Bronchial epithelial cell (primary cell): Measurements from ENCODE around the gene TTC39A. TPM values are rescaled to one million over a fixed set of nuclear protein-coding genes. Genes with fewer than 3 reads are reported as not detected.

Source experiments
- DNase-seq: peaks from one replicate; pipeline ENCODE4 v3.0.0-alpha.2; 2010; ENCODE audit warnings: low read depth
- FAIRE-seq: peaks from 2 replicates; lab custom pipeline; 2011; peaks lifted over from hg19 to GRCh38; lab: Jason Lieb, UNC
- H3K27me3 ChIP-seq: 2 replicates; pipeline ENCODE4 v1.5.1; 2011; ENCODE audit warnings: low read length; ENCODE audit not compliant: control insufficient read depth, insufficient read depth
- H3K36me3 ChIP-seq: 2 replicates; pipeline ENCODE4 v1.5.1; 2011; ENCODE audit warnings: low read length; ENCODE audit not compliant: control insufficient read depth, insufficient read depth
- H3K4me3 ChIP-seq: 2 replicates; pipeline ENCODE4 v1.5.1; 2011; ENCODE audit warnings: mild to moderate bottlenecking, low read depth, low read length, control low read depth
- total RNA-seq: library from RNA; depleted of rRNA; stranded (reverse); fragments of >200 nt; gene quantifications from 2 replicates; pipeline ENCODE4 v1.2.1, GENCODE V29; 2014
- TF ChIP-seq, protein P1 (sequence below): IDR thresholded peaks from 2 replicates; pipeline ENCODE4 v1.5.1; 2011; ENCODE audit warnings: mild to moderate bottlenecking, moderate library complexity, low read length, control low read depth, inconsistent platforms; ENCODE audit not compliant: insufficient read depth, severe bottlenecking

The TTC39A gene
- total RNA-seq, 1 donor from 2014 or later: 6.1 TPM

DNA sequence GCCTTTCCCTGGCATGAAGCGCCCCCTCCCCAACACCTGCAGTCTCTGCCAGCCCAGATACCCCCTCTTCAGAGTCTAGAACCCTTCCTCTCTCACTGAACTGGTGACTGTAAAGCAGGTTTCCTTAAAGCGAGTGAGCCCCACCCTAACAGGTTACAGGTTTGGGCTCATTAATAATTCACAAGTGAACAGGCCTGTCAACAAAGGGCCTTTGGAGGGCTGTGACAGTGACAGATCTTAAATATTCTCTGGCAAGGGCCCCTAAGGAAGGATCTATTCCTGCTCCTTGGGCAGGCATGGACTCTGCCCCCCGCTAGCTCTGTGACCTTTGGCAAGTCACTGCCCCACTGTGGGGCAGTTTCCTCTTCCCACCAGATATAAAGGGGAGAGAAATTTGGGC, 5.6 kb upstream of the TTC39A start:
- DNase-seq (no peak), FAIRE-seq (no peak)
- no peaks in the 10 kb centered on the region for H3K27me3 ChIP-seq
- TF ChIP-seq, protein P1, sequence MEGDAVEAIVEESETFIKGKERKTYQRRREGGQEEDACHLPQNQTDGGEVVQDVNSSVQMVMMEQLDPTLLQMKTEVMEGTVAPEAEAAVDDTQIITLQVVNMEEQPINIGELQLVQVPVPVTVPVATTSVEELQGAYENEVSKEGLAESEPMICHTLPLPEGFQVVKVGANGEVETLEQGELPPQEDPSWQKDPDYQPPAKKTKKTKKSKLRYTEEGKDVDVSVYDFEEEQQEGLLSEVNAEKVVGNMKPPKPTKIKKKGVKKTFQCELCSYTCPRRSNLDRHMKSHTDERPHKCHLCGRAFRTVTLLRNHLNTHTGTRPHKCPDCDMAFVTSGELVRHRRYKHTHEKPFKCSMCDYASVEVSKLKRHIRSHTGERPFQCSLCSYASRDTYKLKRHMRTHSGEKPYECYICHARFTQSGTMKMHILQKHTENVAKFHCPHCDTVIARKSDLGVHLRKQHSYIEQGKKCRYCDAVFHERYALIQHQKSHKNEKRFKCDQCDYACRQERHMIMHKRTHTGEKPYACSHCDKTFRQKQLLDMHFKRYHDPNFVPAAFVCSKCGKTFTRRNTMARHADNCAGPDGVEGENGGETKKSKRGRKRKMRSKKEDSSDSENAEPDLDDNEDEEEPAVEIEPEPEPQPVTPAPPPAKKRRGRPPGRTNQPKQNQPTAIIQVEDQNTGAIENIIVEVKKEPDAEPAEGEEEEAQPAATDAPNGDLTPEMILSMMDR: no peak
- no peaks in the 10 kb centered on the region for H3K36me3 ChIP-seq
- no peak overlapping the region for H3K4me3 ChIP-seq

DNA sequence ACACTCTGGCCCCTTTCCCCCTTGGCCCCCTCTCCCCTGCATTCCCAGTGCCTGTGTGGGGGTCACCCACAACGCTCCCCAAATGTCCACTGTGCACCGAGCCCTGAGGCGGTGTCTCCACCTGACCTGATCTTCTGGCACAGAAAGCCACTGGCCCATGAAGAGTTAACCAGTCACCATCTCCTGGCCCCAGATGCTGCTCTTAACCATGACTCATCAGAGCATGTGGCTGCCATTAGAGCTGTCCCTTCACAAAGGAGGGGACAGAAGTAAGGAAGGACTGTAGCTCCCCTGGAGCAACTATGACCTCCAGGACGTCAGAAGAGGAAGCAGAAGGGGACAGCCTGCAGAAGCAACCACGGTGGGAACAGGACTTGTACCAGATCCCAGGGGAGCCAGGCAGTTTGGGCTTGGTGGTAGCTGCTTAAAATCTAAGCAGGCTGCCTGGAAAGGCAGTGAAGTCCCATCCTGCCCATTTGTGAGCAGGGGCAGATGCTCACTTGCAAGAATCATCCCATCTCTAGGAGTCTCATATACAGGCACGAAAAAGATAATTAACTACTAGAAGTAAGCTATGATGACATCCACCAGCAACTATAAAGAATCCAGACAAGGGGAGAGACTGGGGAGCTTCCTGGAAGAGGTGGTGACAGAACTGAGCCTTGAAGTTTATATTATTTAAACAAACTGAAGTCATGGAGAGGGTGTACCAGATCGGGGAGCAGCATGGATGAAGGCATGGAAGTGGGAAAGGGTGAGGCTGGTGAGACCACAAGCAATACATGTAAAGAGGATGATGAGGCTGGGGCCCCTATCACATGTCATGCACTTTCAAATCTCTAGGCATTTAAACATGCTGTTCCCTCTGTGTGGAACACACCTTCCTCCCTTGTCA, 1.1 kb upstream of the TTC39A start:
- DNase-seq (peak; percentile 37), FAIRE-seq (no peak)
- Histone ChIP-seq H3K36me3 (no peaks in the 10 kb centered on the region), H3K4me3 (no peak overlapping the region), H3K27me3 (no peaks in the 10 kb centered on the region)
- TF ChIP-seq, protein P1: no peak

GRCh38 chr1:51329443-51330325, 678 bp downstream of the TTC39A start:
- Histone ChIP-seq H3K27me3 (no peaks in the 10 kb centered on the region), H3K4me3 (peak overlapping the region; percentile 40), H3K36me3 (no peaks in the 10 kb centered on the region)
- TF ChIP-seq, protein P1: no peak
- no peak for DNase-seq
- FAIRE-seq: no peak

DNA sequence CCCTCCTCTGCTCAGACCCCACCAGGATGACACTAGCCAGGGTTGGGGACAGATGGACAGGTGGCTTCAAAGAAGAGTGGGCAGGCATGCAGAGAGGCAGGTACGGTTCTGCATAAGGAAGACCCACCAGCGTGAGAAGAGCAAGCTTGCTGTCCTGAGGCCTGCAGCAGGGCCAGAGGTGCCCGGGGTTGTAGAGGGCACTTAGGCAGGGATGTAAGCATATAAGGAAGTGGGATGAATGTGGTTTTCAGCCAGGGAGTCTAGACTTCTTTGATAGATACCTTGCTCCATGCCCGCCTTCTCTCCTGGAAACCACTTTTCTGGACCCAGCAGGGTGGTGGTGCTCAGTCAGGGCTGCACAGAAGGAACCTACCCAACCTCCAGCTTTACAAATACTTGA, 1.4 kb downstream of the TTC39A start:
- TF ChIP-seq, protein P1: no peak
- no peaks in the 10 kb centered on the region for H3K27me3 ChIP-seq
- FAIRE-seq (no peak), DNase-seq (no peak)
- H3K4me3 ChIP-seq: no peak overlapping the region
- no peaks in the 10 kb centered on the region for H3K36me3 ChIP-seq

DNA sequence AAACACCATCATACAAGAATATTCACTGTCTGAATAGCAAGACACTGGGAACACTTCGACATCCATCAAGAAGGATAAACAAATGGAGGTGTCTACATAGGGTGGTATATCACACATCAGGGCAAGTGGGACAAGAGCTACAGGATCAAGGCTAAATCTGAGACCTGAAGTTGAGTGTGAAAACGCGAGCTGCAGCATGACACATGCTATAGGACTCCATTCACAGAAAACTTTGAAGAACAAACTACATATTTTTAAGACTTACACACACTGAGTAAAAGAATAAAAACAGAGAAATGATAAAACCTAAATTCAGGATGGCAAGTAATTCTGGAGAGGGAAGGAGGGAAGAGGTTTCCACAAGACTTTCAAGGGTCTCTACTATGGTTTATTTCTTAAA, 2.1 kb downstream of the TTC39A start:
- Histone ChIP-seq H3K36me3 (no peaks in the 10 kb centered on the region), H3K4me3 (no peak overlapping the region), H3K27me3 (no peaks in the 10 kb centered on the region)
- TF ChIP-seq, protein P1: no peak
- DNase-seq: peak; percentile 7
- no peak for FAIRE-seq
